SU-DHL-6 (cell line): ENCODE data around the gene MAML2.

Source experiments
- EZH2phosphoT487 ChIP-seq: fragments of 200-600 bp; sonication (generic), shearing (Covaris generic); conservative IDR thresholded peaks from 2 replicates; pipeline ENCODE4 v1.6.1; 2018; ENCODE audit warnings: mild to moderate bottlenecking, antibody characterized with exemption, low read length, moderate library complexity, mixed read lengths
- TF ChIP-seq, protein P1 (sequence below): fragments of 200-600 bp; sonication (generic); IDR thresholded peaks from one replicate; pipeline ENCODE4 v1.5.1; 2017; ENCODE audit warnings: antibody characterized with exemption, mild to moderate bottlenecking, low read length, moderate library complexity; ENCODE audit not compliant: insufficient read depth, poor library complexity, severe bottlenecking

DNA sequence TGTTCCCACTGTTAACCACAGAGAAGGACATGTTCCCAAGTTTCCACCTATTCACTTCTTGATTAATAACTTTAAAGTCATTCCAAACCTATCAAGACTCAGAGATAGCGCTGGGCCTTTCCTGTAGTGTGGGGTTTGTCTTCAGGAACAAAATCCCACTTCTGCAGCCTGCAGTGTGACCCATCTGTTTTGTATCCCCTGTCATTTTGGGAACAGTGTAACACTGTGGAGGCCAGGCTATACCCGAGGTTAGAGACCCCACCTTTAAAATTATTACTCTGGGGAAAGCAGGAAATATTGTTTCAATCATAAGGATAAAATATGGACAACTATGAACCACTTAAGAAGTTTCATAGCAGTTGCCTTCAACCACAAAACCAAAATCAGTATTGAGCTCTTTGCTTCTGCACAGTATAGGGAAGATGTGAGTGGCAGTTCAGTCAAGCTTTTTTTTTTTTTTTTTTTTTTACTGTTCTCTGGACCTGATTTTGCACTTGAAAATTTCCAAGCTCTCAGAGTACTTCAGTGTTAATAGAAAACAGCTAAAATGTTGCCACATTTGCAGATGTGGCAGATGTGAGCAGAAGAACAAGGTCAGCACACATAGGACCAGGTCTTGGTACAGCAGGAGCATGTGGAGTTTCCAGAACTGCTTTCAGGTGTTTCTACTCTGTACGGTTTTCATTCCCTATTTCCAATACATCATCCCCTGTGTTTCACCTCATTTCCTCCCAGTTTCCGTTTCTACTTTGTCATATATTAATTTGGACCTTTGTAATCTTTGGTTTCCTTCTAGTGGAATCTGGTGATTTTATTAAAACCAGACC, 121.5 kb downstream of the MAML2 start:
- TF ChIP-seq, protein P1, sequence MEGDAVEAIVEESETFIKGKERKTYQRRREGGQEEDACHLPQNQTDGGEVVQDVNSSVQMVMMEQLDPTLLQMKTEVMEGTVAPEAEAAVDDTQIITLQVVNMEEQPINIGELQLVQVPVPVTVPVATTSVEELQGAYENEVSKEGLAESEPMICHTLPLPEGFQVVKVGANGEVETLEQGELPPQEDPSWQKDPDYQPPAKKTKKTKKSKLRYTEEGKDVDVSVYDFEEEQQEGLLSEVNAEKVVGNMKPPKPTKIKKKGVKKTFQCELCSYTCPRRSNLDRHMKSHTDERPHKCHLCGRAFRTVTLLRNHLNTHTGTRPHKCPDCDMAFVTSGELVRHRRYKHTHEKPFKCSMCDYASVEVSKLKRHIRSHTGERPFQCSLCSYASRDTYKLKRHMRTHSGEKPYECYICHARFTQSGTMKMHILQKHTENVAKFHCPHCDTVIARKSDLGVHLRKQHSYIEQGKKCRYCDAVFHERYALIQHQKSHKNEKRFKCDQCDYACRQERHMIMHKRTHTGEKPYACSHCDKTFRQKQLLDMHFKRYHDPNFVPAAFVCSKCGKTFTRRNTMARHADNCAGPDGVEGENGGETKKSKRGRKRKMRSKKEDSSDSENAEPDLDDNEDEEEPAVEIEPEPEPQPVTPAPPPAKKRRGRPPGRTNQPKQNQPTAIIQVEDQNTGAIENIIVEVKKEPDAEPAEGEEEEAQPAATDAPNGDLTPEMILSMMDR, result no peak
- no peak for TF ChIP-seq EZH2phosphoT487
